GM12874 (cell line): ENCODE data around the gene FAM13A.

Experiments used
- TF ChIP-seq, protein P1 (sequence below): IDR thresholded peaks from 2 replicates; pipeline ENCODE4 v1.5.1; 2011; ENCODE audit warnings: low read depth, mild to moderate bottlenecking, control low read depth, low read length, moderate library complexity; ENCODE audit not compliant: insufficient read depth

Gene FAM13A

DNA sequence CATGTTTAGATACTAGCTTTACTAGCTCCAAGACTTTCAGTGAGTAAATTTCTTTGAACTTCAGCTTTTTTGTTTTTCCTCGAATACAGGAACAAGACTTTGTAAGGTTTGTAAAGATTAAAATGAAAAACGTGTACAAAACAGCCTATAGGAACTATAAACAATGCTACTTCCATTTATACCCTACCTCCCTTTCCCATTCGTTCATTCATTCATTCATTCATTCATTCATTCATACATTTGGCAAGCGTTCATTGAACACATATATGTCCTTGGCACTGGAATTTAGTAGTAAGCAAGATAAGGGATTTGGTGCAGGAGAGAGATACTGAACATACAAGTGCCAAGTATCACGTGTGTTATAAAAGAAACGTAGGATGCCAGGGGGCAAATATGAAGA lies 293.9 kb downstream of the FAM13A start:
- TF ChIP-seq, protein P1, sequence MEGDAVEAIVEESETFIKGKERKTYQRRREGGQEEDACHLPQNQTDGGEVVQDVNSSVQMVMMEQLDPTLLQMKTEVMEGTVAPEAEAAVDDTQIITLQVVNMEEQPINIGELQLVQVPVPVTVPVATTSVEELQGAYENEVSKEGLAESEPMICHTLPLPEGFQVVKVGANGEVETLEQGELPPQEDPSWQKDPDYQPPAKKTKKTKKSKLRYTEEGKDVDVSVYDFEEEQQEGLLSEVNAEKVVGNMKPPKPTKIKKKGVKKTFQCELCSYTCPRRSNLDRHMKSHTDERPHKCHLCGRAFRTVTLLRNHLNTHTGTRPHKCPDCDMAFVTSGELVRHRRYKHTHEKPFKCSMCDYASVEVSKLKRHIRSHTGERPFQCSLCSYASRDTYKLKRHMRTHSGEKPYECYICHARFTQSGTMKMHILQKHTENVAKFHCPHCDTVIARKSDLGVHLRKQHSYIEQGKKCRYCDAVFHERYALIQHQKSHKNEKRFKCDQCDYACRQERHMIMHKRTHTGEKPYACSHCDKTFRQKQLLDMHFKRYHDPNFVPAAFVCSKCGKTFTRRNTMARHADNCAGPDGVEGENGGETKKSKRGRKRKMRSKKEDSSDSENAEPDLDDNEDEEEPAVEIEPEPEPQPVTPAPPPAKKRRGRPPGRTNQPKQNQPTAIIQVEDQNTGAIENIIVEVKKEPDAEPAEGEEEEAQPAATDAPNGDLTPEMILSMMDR: no peak

DNA sequence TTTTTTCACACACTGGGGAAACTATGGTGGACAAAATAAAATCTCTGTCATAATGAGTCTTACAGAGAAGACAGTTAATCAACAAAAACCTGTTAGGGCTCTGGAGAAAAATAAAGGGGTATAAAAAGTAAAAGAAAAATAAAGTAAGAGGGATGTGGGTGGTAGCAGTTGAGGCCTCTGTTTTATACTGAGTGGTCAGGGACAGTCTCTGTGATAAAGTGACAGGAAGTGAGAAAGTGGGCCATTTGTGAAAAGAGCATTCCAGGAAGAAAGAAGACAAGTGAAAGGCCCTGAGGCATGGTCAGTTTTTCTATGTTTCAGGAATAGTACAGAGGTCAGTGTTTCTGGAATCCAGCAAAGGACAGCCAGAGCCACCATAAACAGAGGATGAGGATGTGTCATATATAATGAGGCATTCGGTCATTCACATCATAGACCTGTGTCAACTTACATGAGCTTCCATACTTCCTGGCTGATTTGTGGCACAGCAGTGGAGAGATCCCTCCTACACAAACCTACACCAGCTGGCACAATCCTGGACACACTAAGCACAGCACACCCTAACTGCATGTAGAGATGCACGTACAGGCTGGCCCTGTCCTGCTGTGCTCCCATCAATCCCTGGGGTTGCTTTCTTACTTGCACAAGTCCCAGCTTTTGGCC lies 295.0 kb downstream of the FAM13A start:
- TF ChIP-seq, protein P1: no peak

DNA sequence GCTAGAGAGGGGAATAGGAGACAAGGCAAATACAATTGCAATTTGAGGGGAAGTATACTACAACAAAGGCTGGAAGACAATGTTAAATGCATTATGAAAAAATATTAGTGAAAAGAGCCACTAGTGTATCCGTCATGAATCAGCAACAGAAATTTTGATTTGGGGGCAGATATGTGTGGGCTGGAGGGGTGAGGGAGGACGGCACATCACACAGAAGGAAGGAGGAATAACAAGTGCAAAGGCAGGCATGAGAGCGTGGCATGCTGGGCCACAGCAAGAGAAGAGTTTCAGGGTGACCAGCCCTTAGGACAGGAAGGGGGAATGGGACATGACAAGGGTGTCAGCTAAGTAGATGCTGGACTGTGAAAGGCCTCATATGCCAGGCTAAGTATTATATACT lies 295.6 kb downstream of the FAM13A start:
- TF ChIP-seq, protein P1: no peak

DNA sequence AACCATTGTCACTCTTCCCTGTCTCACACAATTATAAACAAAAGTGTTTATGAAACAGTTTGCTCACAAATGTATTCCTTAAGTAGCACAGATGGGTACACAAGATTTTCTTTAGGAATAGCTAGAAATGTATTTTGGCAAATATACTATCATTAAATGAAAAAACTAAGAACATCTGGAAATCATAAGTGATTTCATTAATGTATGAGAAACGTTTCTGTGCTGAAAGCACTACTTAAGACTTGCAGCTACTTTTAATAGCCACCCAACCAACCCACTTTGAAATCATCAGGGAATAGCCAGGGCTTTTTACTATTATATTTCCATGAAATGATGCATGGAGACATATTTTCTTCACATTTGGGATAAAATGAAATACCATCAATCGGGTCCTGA lies 297.1 kb downstream of the FAM13A start:
- TF ChIP-seq, protein P1: no peak

DNA sequence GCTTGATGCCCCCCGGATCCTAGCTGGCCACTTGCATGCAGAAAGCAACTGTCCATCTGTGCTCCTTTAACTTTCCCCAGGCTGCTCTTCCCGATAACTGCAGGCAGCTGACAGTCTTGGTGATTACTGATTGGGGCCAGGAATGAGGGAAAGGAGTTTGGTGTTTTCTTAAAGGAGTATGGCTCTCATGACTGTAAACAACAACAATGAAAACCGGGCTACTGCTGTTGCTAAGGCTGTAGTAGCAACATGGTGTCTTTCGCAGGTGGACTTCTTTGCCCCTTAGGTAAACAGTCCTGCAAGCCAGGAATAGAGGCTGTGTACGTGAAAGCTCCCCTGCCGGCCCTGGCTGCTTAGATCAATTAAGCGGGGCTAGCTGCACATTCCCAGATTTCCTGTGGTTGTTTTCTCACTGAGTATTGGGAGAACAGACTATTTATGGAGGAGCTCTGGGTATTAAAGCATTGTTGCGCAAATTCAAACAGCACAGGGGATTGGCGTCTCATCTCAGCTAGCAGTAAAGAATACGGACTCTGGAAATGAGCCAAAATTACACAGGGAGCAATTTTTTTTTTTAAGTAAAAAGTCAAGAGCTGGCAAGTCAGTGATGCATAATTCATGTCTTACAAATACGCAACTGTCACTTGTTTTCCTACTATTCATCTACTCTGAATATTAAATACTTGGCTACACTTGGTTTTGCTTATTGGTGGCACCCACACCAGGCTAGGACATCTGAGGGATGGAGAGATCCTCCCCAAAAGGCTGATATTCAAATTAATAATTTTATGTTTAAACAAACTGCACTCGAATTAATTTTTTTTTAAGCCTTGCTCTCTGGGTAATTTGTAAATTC lies 297.7 kb downstream of the FAM13A start:
- TF ChIP-seq, protein P1: no peak

DNA sequence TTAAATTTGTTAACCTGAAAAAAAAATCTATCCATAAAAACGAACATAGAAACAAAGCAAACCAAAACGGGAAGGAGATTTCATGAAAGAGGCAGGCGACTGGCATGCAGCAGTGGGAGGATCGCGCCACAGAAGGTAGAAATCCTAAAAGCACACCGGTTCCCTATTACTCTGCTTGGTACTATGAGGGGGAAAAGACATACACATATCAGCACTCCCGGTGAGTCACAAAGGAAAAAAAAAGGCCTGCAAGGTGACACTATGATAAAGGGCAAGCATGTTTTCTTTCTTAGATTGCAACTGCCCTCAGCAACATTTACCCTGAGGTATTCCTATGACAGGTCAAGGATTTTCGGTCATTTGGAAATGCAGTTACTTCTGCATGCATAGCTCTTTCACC lies 298.7 kb downstream of the FAM13A start:
- TF ChIP-seq, protein P1: no peak

DNA sequence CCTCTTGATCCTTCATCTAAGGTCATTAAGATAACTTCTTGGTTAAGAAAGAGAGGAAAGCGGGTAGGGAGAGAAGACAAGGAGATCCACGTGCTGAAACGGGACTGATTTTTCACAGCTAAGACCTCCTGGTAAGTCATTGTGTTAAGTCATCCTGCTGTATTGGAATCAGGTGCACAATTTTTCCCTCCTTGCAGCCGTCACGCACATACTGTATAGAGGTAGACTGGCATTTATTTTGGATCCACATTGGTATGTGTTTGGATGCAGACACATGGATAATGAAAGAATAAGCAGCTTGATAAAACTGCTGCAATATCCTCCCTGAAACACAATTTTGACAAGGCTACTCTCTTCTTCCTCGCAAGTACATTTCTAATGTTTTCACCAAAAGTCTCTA lies 299.2 kb downstream of the FAM13A start:
- TF ChIP-seq, protein P1: no peak
